Stimulated activated naive CD8-positive, alpha-beta T cell treated with anti-CD3 and anti-CD28 coated beads, Interleukin-15, amount 100 ng/mL, for 72 hours (primary cell): ENCODE results near the gene CACNA1E.

Experiments
- ATAC-seq: fragments of 150-1000 bp; cut with Tn5 transposase; 2 replicates; pipeline ENCODE4 v1.10.0; 2021; ENCODE audit warnings: mild to moderate bottlenecking, moderate library complexity
- DNase-seq, 2 donors: peaks; one replicate each; pipeline ENCODE4 v3.0.0; 2021 to 2022
- H3K27ac Mint-ChIP-seq, 2 donors: one replicate each; pipeline ENCODE4 v1.8.0; 2022; ENCODE audit warnings: mild to moderate bottlenecking in 2 of 2, mixed read lengths in 2 of 2, moderate library complexity in 2 of 2
- H3K27me3 Mint-ChIP-seq: one replicate; pipeline ENCODE4 v1.8.0; 2022; ENCODE audit warnings: mixed read lengths
- H3K4me1 Mint-ChIP-seq: one replicate; pipeline ENCODE4 v1.8.0; 2022; ENCODE audit warnings: mild to moderate bottlenecking, mixed read lengths
- H3K4me3 Mint-ChIP-seq, 2 donors: one replicate each; pipeline ENCODE4 v1.8.0; 2022; ENCODE audit warnings: mild to moderate bottlenecking in 2 of 2, mixed read lengths in 2 of 2, moderate library complexity in 1 of 2
- H3K9me3 Mint-ChIP-seq, 2 donors: one replicate each; pipeline ENCODE4 v1.8.0; 2022; ENCODE audit warnings: mixed read lengths in 2 of 2

CACNA1E gene

DNA sequence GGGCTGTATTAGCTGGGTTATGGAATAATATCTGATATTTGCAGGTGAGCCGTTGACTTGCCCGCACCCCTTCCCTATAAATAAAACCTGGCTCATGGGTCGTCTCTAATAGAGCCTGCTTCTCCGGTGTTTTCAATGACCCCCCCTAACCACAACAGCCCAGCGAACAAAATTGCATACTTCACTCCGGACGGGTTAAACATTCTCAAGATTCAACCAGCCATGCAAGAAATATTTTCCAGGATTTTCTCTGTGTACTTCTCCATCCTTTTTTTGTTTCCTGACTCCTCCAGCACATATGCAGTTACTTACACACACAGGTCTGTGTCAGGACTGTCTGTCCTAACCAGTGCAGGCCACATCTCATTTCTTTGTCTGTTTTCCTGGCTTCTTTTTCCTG lies 310.5 kb downstream of the CACNA1E start:
- ATAC-seq (no peak), DNase-seq (no peak)
- H3K27me3 Mint-ChIP-seq, result peaks cover 32% of the 10 kb centered on the region
- no peaks in the 10 kb centered on the region for H3K4me1 Mint-ChIP-seq
- H3K9me3 Mint-ChIP-seq, result no peaks in the 10 kb centered on the region
- H3K4me3 Mint-ChIP-seq, result no peak overlapping the region
- no peak overlapping the region for H3K27ac Mint-ChIP-seq

DNA sequence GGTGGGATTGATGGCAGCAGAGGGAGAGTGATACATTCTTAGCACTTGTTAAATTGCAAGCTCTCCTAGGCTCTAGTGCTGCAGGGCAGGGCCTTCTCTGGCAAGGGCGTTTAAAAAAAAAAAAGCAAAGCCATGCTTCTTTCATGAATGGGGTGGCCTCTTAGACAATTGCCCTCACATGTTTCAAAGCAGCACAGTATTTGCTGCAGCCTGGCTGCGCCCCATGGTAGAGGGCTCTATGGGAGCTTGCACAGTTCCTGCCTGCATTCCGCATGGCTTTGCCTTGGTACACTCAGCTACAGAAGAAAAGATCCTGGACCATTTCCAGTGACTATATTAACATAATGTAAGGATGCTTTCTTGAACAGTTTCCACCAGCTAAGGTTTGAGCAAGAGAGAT lies 311.0 kb downstream of the CACNA1E start:
- ATAC-seq (no peak), DNase-seq (no peak)
- H3K27me3 Mint-ChIP-seq, result peaks cover 33% of the 10 kb centered on the region
- H3K27ac Mint-ChIP-seq, result peak overlapping the region in 1 of 2 donors; percentile 74
- H3K4me1 Mint-ChIP-seq, result no peaks in the 10 kb centered on the region
- no peaks in the 10 kb centered on the region for H3K9me3 Mint-ChIP-seq
- H3K4me3 Mint-ChIP-seq, result no peak overlapping the region

DNA sequence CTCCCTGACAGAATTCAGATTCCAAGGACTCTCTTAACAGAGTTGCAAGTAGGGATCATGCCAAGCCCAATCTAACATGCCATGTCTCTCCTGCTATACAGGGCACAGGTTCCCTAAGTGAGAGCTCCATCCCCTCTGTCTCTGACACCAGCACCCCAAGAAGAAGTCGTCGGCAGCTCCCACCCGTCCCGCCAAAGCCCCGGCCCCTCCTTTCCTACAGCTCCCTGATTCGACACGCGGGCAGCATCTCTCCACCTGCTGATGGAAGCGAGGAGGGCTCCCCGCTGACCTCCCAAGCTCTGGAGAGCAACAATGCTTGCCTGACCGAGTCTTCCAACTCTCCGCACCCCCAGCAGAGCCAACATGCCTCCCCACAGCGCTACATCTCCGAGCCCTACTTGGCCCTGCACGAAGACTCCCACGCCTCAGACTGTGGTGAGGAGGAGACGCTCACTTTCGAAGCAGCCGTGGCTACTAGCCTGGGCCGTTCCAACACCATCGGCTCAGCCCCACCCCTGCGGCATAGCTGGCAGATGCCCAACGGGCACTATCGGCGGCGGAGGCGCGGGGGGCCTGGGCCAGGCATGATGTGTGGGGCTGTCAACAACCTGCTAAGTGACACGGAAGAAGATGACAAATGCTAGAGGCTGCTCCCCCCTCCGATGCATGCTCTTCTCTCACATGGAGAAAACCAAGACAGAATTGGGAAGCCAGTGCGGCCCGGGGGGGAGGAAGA lies 315.0 kb downstream of the CACNA1E start:
- Mint-ChIP-seq H3K27ac (peak overlapping the region in 1 of 2 donors; percentile 62), H3K4me3 (no peak overlapping the region), H3K4me1 (peaks cover 7% of the 10 kb centered on the region), H3K9me3 (no peaks in the 10 kb centered on the region), H3K27me3 (peaks cover 32% of the 10 kb centered on the region)
- no peak for ATAC-seq
- DNase-seq, result no peak

DNA sequence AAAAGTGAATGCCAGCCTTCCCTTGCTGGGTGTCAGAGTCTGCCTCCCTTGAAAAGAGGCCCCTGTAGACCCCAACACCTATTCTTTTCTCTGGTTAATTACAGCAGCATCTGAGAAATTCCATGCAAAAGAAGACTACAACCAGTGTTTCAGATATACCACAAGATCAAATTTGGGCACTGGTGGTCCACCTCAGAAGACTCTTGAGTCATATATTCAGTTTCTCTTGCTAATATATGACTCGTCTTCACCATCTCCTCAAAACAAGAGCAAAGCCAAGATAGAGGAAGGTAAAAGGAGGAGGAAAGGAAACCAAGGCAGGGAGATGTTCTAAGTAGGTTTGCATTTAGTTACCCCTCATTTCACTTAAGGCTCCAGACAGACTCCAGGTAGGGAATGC lies 318.3 kb downstream of the CACNA1E start:
- Mint-ChIP-seq H3K4me3 (no peak overlapping the region), H3K27ac (peak overlapping the region in 1 of 2 donors; percentile 44), H3K4me1 (peaks cover 7% of the 10 kb centered on the region), H3K27me3 (peaks cover 35% of the 10 kb centered on the region), H3K9me3 (no peaks in the 10 kb centered on the region)
- ATAC-seq (peak; percentile 76), DNase-seq (peak in 1 of 2 donors; percentile 17)

DNA sequence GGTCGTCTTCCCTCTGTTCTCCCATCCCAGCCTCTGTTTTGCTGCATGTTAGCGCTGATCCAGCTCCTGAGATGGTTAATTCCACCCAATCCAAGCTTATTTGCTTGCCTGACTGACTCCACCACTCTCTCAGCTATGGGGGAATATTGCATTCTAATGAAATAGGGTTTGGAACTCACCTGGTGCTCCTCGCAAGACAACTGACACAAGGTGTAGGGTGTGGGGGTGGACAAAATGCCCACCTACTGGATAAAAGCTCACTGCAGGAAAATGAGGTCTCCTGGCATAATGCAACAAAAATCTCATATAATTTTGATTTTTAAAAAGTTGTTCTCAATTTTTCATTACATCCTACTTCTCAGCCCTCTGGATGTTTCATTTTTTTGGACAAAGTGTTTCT lies 319.1 kb downstream of the CACNA1E start:
- peaks cover 7% of the 10 kb centered on the region for H3K4me1 Mint-ChIP-seq
- no peak overlapping the region for H3K27ac Mint-ChIP-seq
- ATAC-seq, result no peak
- H3K4me3 Mint-ChIP-seq, result no peak overlapping the region
- peaks cover 35% of the 10 kb centered on the region for H3K27me3 Mint-ChIP-seq
- no peak for DNase-seq
- H3K9me3 Mint-ChIP-seq, result no peaks in the 10 kb centered on the region

DNA sequence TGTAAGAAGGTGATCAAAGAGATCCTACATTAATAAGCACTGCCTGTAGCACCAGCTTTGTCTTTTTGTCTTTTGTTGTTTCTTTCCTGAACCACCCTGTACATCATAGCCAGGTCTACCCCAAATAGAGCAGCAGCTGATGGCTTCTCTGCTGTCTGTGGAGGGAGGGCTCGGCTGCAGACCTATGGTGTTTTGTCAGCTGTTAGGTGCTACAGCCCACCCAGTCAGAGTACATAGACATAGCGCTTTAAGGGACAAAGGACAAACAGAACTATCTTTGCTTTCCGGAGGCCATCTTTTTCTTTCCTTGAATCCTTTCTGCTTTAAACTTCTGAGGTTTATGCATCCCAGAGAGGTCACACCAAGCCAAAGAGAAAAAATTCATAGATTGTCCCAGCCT lies 320.1 kb downstream of the CACNA1E start:
- Mint-ChIP-seq H3K4me1 (peaks cover 7% of the 10 kb centered on the region), H3K27ac (no peak overlapping the region), H3K9me3 (no peaks in the 10 kb centered on the region), H3K27me3 (peaks cover 28% of the 10 kb centered on the region), H3K4me3 (no peak overlapping the region)
- DNase-seq (no peak), ATAC-seq (no peak)

DNA sequence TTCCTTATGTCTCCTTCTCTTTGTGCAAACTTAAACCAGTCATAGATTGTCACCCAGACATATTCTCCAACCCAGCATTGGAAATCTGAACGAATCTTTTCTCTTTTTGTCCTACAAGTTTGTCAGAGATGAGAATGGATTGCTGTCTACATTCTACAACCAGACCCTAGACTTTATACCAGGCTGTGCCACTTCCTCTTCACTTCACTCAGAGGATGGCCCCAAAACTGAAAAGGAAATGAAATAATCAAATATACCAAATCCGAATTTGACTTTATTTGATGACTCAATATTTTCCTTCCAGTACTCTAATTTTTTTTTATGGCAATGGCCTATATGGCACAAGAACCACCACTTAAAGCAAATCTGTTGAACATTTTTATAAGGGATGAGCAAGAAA lies 321.7 kb downstream of the CACNA1E start:
- Mint-ChIP-seq H3K9me3 (no peaks in the 10 kb centered on the region), H3K27me3 (peaks cover 26% of the 10 kb centered on the region), H3K4me1 (peaks cover 7% of the 10 kb centered on the region), H3K4me3 (no peak overlapping the region), H3K27ac (no peak overlapping the region)
- DNase-seq (no peak), ATAC-seq (peak; percentile 68)

DNA sequence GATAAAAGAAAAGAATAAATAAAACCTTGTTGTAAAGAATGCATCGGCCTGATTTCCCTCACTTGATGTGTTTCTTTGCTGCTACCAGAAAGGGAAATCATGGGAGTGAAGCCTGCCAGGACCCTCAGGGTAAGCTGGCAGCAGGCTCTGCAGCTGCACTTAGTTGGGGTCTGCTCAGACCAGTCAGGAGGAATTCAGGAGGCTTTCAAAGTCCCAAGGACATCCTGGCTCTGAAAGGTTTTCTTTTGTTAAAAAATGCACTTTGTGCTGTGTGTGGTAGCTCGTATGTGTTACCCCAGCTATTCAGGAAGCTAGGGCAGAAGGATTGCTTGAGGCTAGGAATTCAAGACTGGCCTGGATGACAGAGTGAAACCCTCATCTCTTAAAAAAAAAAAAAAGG lies 323.4 kb downstream of the CACNA1E start:
- ATAC-seq, result no peak
- Mint-ChIP-seq H3K4me1 (peaks cover 3% of the 10 kb centered on the region), H3K27me3 (peaks cover 39% of the 10 kb centered on the region), H3K9me3 (no peaks in the 10 kb centered on the region), H3K4me3 (no peak overlapping the region), H3K27ac (no peak overlapping the region)
- no peak for DNase-seq

DNA sequence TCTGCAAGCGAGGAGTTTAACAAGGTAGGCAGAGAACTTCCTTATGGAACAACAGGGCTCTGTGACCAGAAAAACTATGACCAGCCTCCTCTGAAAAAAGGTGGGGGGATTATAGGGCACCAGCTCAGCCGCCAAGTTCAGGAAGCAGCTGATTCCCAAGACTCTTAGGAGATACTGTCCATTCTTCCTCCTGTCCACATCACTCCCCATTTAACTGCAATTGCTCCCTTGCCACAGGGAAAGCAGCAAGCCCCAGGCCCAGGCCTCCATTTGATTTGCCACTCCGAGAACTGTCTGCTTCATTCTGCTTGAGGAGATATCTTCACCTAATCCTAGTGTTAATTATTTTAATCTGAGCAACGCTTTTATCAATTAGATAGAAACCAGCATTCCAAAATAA lies 323.9 kb downstream of the CACNA1E start:
- no peak for ATAC-seq
- DNase-seq, result no peak
- Mint-ChIP-seq H3K4me1 (no peaks in the 10 kb centered on the region), H3K4me3 (no peak overlapping the region), H3K27me3 (peaks cover 41% of the 10 kb centered on the region), H3K27ac (no peak overlapping the region), H3K9me3 (no peaks in the 10 kb centered on the region)

DNA sequence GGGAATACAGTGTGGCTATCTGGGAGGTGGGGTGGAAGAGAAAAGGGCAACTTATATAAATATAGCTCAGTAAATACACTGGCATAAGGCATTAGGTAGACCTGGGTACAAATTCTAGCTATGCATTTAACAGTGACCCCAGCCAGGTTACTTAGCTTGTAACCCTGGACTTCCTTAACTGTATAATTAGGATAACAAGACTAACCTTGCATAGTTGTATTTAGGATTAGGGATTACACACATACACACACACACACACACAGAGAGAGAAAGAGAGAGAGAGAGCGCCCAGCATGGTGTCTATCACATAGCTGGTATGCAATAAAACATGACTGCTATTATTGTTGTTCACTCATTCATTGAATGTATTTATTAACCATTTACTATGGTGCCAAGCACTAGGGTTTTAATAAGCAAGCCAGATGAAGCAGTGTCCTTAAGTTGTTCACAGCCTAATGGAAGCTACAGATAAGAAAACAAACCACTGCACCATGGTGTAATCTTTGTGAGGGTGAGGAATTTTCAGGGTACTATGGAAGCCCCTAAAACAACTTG lies 326.8 kb downstream of the CACNA1E start:
- no peaks in the 10 kb centered on the region for H3K9me3 Mint-ChIP-seq
- no peak overlapping the region for H3K4me3 Mint-ChIP-seq
- no peak overlapping the region for H3K27ac Mint-ChIP-seq
- no peaks in the 10 kb centered on the region for H3K4me1 Mint-ChIP-seq
- ATAC-seq, result no peak
- no peak for DNase-seq
- peaks cover 32% of the 10 kb centered on the region for H3K27me3 Mint-ChIP-seq

DNA sequence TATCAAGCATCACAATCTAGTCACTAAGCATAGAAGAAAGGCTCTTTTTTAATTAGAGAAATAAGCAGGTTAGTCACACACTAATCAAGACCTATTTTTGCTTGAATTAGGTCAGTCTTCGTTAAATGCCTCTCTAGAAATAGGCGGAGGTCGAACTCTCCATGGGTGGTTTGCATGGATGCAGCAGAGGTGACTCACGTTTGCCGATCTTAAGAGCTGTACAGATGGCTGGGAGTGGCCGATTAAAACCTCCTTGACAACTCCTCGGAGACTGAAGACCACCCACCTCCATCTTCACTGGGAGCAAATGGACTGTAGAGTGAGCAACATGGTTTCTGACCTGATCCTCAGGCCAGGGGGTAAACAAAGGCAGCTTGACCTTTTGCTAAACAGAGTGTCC lies 328.9 kb downstream of the CACNA1E start:
- no peak for ATAC-seq
- Mint-ChIP-seq H3K27me3 (peaks cover 24% of the 10 kb centered on the region), H3K4me1 (no peaks in the 10 kb centered on the region), H3K4me3 (no peak overlapping the region), H3K9me3 (no peaks in the 10 kb centered on the region), H3K27ac (peak overlapping the region in 1 of 2 donors; percentile 12)
- no peak for DNase-seq

DNA sequence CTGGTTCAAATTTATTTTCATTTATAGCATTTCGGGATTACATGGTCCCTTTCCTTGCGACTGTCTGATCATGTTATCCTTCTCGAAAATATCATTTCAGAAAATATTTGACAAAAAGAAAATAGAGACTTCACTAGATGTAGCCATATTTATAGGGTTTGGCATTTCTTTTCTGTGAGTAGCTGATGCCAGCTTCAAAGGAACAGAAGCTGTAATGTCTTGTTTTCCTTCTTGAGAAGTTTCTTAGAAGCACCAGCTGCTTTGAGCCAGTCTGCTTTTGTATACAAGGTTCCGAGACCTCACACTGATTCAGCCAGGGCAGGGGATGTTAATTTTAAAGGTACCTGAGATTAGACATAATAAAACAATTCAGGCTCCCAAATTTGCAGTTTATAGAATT lies 329.9 kb downstream of the CACNA1E start:
- no peak for DNase-seq
- peaks cover 25% of the 10 kb centered on the region for H3K27me3 Mint-ChIP-seq
- no peak for ATAC-seq
- H3K27ac Mint-ChIP-seq, result no peak overlapping the region
- H3K9me3 Mint-ChIP-seq, result no peaks in the 10 kb centered on the region
- H3K4me1 Mint-ChIP-seq, result no peaks in the 10 kb centered on the region
- H3K4me3 Mint-ChIP-seq, result no peak overlapping the region

DNA sequence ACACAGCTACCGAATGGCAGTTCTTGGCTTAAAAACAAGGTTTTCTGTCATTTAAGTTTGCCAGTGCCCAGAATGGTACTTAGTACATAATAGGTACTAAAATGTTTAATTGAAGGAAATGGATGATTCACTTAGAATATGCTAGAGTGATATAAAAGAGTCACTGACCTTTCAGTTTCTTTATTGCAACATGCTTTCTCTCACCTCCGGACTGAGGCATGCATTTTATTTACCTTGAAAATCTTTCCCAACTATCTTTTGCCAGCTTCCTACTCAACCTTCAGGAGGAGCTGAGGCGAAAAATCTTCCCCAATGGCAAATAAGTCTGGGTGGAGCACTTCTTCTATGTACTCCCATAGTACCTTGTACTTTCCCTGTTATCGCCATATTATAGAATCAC lies 333.3 kb downstream of the CACNA1E start:
- ATAC-seq (no peak), DNase-seq (no peak)
- Mint-ChIP-seq H3K4me3 (no peak overlapping the region), H3K4me1 (no peaks in the 10 kb centered on the region), H3K27me3 (peaks cover 17% of the 10 kb centered on the region), H3K27ac (no peak overlapping the region), H3K9me3 (no peaks in the 10 kb centered on the region)

DNA sequence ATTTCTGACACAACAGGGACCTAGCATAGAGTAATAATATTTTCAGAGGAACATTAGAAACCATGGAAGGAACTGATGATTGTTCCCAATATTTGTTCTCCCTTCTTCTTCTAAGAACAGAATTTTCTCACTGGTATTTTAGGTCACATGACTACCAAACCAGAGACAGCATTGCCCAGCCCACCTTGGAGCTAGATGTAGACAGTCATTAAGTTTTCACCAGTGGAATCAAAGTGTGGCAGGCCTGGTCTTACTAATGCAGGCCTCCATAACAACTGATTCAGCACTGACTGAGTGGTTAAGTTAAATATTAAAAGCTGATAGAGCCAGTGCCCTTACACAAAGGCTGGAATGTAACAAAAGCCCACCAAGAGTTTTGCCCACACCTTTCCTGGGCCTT lies 333.8 kb downstream of the CACNA1E start:
- Mint-ChIP-seq H3K9me3 (no peaks in the 10 kb centered on the region), H3K27ac (no peak overlapping the region), H3K27me3 (peaks cover 18% of the 10 kb centered on the region), H3K4me3 (no peak overlapping the region), H3K4me1 (no peaks in the 10 kb centered on the region)
- ATAC-seq, result no peak
- DNase-seq, result no peak

DNA sequence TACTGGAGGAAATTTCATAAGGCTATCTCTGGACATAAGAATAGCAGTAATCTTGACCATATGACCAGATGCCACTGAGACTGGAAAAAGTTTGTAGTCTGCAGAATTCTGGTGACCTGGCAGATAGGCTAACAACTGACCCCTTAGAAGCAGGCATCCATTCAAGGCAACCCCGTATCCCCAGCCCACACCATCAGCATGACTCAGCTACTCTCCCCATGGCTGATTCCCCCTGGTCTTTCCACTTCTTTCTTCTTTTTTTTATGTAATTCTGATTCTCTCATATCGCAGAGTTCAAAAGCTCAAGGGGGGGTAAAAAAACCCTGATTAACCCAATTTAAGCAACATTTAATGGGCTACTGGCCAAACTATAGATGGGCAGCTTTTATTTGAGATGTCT lies 335.1 kb downstream of the CACNA1E start:
- Mint-ChIP-seq H3K9me3 (peaks cover 0 to 2% of the 10 kb centered on the region in 2 donors), H3K4me1 (no peaks in the 10 kb centered on the region), H3K4me3 (no peak overlapping the region), H3K27me3 (peaks cover 32% of the 10 kb centered on the region), H3K27ac (no peak overlapping the region)
- no peak for DNase-seq
- ATAC-seq, result no peak

DNA sequence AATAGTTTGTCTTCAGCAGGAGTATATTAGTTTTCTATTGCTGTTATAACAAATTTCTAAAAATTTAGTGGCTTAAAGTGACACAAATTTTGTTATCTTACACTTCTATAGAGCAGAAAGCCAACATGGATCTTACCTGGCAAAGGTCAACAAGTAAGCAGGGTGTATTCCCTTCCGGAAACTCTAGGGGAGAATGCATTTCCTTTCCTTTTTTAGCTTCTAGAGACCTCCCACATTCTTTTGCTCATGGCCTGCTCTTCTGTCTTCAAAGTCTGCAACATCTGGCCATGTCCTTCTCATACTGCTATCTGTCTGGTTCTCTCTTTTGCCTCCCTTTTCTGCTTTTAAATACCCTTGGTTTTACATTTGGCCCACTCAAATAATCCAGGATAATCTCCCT lies 335.6 kb downstream of the CACNA1E start:
- H3K27ac Mint-ChIP-seq, result no peak overlapping the region
- H3K27me3 Mint-ChIP-seq, result peaks cover 36% of the 10 kb centered on the region
- no peak for DNase-seq

DNA sequence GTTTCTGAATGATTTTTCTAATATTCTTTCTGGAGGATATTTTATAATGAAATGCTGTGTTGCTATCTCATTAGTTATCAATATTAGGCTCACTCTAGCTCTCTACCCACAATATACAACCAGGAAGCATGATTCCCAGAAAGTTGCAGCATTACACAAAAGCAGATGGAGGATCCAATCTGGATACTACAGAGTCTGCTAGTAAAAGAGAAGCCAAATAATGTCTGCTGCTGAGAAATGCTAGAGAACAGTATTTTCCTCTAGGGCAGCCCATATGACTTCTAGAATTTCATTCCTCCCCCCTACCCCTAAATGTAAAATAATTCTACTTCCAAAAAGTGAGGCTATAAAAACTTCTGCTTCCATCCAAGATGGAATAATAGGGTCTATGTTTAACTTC lies 338.4 kb downstream of the CACNA1E start:
- Mint-ChIP-seq H3K9me3 (peaks cover 4 to 5% of the 10 kb centered on the region in 2 donors), H3K4me1 (no peaks in the 10 kb centered on the region), H3K4me3 (no peak overlapping the region), H3K27ac (no peak overlapping the region), H3K27me3 (peaks cover 43% of the 10 kb centered on the region)
- ATAC-seq (no peak), DNase-seq (no peak)

More for the DNA sequence above, 335.6 kb downstream of the CACNA1E start:
- Mint-ChIP-seq H3K9me3 (peaks cover 0 to 4% of the 10 kb centered on the region in 2 donors), H3K4me1 (no peaks in the 10 kb centered on the region), H3K4me3 (no peak overlapping the region)
- ATAC-seq, result no peak
